DMS 273 treated with DMSO at 0.1 percent for 48 hours (cell line): ENCODE data around the gene DLEU7.

ENCODE experiments used
- DNase-seq: peaks from one replicate; lab custom pipeline; 2025; lab: John Stamatoyannopoulos, UW

DLEU7 gene

GRCh38 chr13:50843257-50844083, at the start of gene DLEU7:
Gene DLEU7 (minus strand): TSS chr13:50843692. CDS start chr13:50843646, 46 bp downstream.
- DNase-seq, result no peak

GRCh38 chr13:50892210-50892944, 48.9 kb upstream of the DLEU7 start:
- DNase-seq, result no peak

GRCh38 chr13:50891206-50891605, 47.7 kb upstream of the DLEU7 start:
- DNase-seq, result peak; percentile 87

GRCh38 chr13:50889317-50889716, 45.8 kb upstream of the DLEU7 start:
- no peak for DNase-seq

GRCh38 chr13:50888362-50888761, 44.9 kb upstream of the DLEU7 start:
- DNase-seq, result no peak

GRCh38 chr13:50887151-50887550, 43.7 kb upstream of the DLEU7 start:
- DNase-seq, result no peak

- DNase-seq, result no peak
Observed at GRCh38 chr13:50884265-50884664, 40.8 kb upstream of the DLEU7 start.

GRCh38 chr13:50883728-50884127, 40.2 kb upstream of the DLEU7 start:
- no peak for DNase-seq

- no peak for DNase-seq
Observed at GRCh38 chr13:50882816-50883435, 39.4 kb upstream of the DLEU7 start.

GRCh38 chr13:50873991-50874390, 30.5 kb upstream of the DLEU7 start:
- DNase-seq, result no peak

- no peak for DNase-seq
Observed at GRCh38 chr13:50873467-50873866, 30.0 kb upstream of the DLEU7 start.

- no peak for DNase-seq
Observed at GRCh38 chr13:50871405-50871804, 27.9 kb upstream of the DLEU7 start.

GRCh38 chr13:50867637-50867945, 24.1 kb upstream of the DLEU7 start:
- no peak for DNase-seq

- DNase-seq, result no peak
Observed at GRCh38 chr13:50866817-50867636, 23.5 kb upstream of the DLEU7 start.

- DNase-seq, result no peak
Observed at GRCh38 chr13:50864492-50864891, 21.0 kb upstream of the DLEU7 start.

- no peak for DNase-seq
Observed at GRCh38 chr13:50855681-50856080, 12.2 kb upstream of the DLEU7 start.

GRCh38 chr13:50850445-50850844, 7.0 kb upstream of the DLEU7 start:
- DNase-seq, result no peak

GRCh38 chr13:50847501-50847900, 4.0 kb upstream of the DLEU7 start:
- no peak for DNase-seq

- peak; percentile 5 for DNase-seq
Observed at GRCh38 chr13:50846861-50847475, 3.5 kb upstream of the DLEU7 start.

GRCh38 chr13:50845211-50845610, 1.7 kb upstream of the DLEU7 start:
- DNase-seq, result no peak

- DNase-seq, result no peak
Observed at GRCh38 chr13:50844084-50844875, 788 bp upstream of the DLEU7 start.
